ENCODE data around the gene MORC2. TPM values are rescaled to one million over a fixed set of nuclear protein-coding genes. Genes with fewer than 3 reads are reported as not detected.

MORC2 gene
- total and polyA plus RNA-seq, 2 donors (not counting 1 experiment from before 2014, with no cell fraction given): 10.1 to 23.1 TPM

GRCh38 chr22:30946354-30946753 lies 22.2 kb downstream of the MORC2 start:
- Histone ChIP-seq H3K4me1 (ENCODE audit: control insufficient read depth, extremely low read depth, insufficient read depth, low read length) (no peaks in the 10 kb centered on the region), H3K4me2 (ENCODE audit: extremely low read depth, insufficient read depth, low read length) (no peak overlapping the region), H2AFZ (ENCODE audit: low read length) (no peak overlapping the region), H3K4me3 (replicated peaks in 1 of 4; ENCODE audit: control extremely low read depth in 1 of 4, insufficient read depth in 1 of 4, low read depth in 3 of 4, low read length in 4 of 4) (no peak overlapping the region), H3K27me3 (ENCODE audit: control insufficient read depth, insufficient read depth, low read length) (no peaks in the 10 kb centered on the region), H3K9me3 (ENCODE audit: control insufficient read depth, insufficient read depth, low read depth, low read length) (no peaks in the 10 kb centered on the region), H3K9ac (ENCODE audit: insufficient read depth, low read length) (no peak overlapping the region), H3K79me2 (ENCODE audit: control insufficient read depth, insufficient read depth, low read length) (no peaks in the 10 kb centered on the region), H3K27ac (ENCODE audit: insufficient read depth, low read length) (no peak overlapping the region), H3K36me3 (ENCODE audit: control insufficient read depth, insufficient read depth, low read length) (peaks cover 30% of the 10 kb centered on the region), H4K20me1 (ENCODE audit: control insufficient read depth, extremely low read depth, insufficient read depth, low read length) (no peaks in the 10 kb centered on the region)
- no peak for DNase-seq (ENCODE audit: low read depth in 2 of 2)
- TF ChIP-seq EZH2 (IDR thresholded peaks at IDR 0.05; ENCODE audit: low read length, missing control alignments) (no peak), CTCF (conservative IDR thresholded peaks at IDR 0.05 in 1 of 2, IDR thresholded peaks at IDR 0.05 in 1 of 2; ENCODE audit: low read depth in 1 of 2, low read length in 2 of 2) (no peak)

GRCh38 chr22:30945653-30946052 lies 22.9 kb downstream of the MORC2 start:
- no peak overlapping the region for H3K4me3 ChIP-seq (replicated peaks in 1 of 4; ENCODE audit: control extremely low read depth in 1 of 4, insufficient read depth in 1 of 4, low read depth in 3 of 4, low read length in 4 of 4)
- no peaks in the 10 kb centered on the region for H3K79me2 ChIP-seq (ENCODE audit: control insufficient read depth, insufficient read depth, low read length)
- no peak overlapping the region for H2AFZ ChIP-seq (ENCODE audit: low read length)
- H3K9me3 ChIP-seq (ENCODE audit: control insufficient read depth, insufficient read depth, low read depth, low read length): no peaks in the 10 kb centered on the region
- no peak overlapping the region for H3K27ac ChIP-seq (ENCODE audit: insufficient read depth, low read length)
- H3K4me2 ChIP-seq (ENCODE audit: extremely low read depth, insufficient read depth, low read length): no peak overlapping the region
- H3K36me3 ChIP-seq (ENCODE audit: control insufficient read depth, insufficient read depth, low read length): peaks cover 30% of the 10 kb centered on the region
- no peak for TF ChIP-seq EZH2 (IDR thresholded peaks at IDR 0.05; ENCODE audit: low read length, missing control alignments)
- no peak for TF ChIP-seq CTCF (conservative IDR thresholded peaks at IDR 0.05 in 1 of 2, IDR thresholded peaks at IDR 0.05 in 1 of 2; ENCODE audit: low read depth in 1 of 2, low read length in 2 of 2)
- no peaks in the 10 kb centered on the region for H3K4me1 ChIP-seq (ENCODE audit: control insufficient read depth, extremely low read depth, insufficient read depth, low read length)
- no peak for DNase-seq (ENCODE audit: low read depth in 2 of 2)
- no peaks in the 10 kb centered on the region for H4K20me1 ChIP-seq (ENCODE audit: control insufficient read depth, extremely low read depth, insufficient read depth, low read length)
- no peaks in the 10 kb centered on the region for H3K27me3 ChIP-seq (ENCODE audit: control insufficient read depth, insufficient read depth, low read length)
- no peak overlapping the region for H3K9ac ChIP-seq (ENCODE audit: insufficient read depth, low read length)

- no peak overlapping the region for H3K9ac ChIP-seq (ENCODE audit: insufficient read depth, low read length)
- no peaks in the 10 kb centered on the region for H3K79me2 ChIP-seq (ENCODE audit: control insufficient read depth, insufficient read depth, low read length)
- H3K4me2 ChIP-seq (ENCODE audit: extremely low read depth, insufficient read depth, low read length): no peak overlapping the region
- H2AFZ ChIP-seq (ENCODE audit: low read length): no peak overlapping the region
- no peak for DNase-seq (ENCODE audit: low read depth in 2 of 2)
- H3K36me3 ChIP-seq (ENCODE audit: control insufficient read depth, insufficient read depth, low read length): peaks cover 31% of the 10 kb centered on the region
- no peaks in the 10 kb centered on the region for H3K4me1 ChIP-seq (ENCODE audit: control insufficient read depth, extremely low read depth, insufficient read depth, low read length)
- no peaks in the 10 kb centered on the region for H3K27me3 ChIP-seq (ENCODE audit: control insufficient read depth, insufficient read depth, low read length)
- H3K4me3 ChIP-seq (replicated peaks in 1 of 4; ENCODE audit: control extremely low read depth in 1 of 4, insufficient read depth in 1 of 4, low read depth in 3 of 4, low read length in 4 of 4): no peak overlapping the region
- no peak for TF ChIP-seq EZH2 (IDR thresholded peaks at IDR 0.05; ENCODE audit: low read length, missing control alignments)
- no peak for TF ChIP-seq CTCF (conservative IDR thresholded peaks at IDR 0.05 in 1 of 2, IDR thresholded peaks at IDR 0.05 in 1 of 2; ENCODE audit: low read depth in 1 of 2, low read length in 2 of 2)
- H3K9me3 ChIP-seq (ENCODE audit: control insufficient read depth, insufficient read depth, low read depth, low read length): no peaks in the 10 kb centered on the region
- no peak overlapping the region for H3K27ac ChIP-seq (ENCODE audit: insufficient read depth, low read length)
- H4K20me1 ChIP-seq (ENCODE audit: control insufficient read depth, extremely low read depth, insufficient read depth, low read length): no peaks in the 10 kb centered on the region
Observed at GRCh38 chr22:30944986-30945385, 23.6 kb downstream of the MORC2 start.
